GM12801 (cell line): ENCODE data around the gene BACH1.

ENCODE experiments used
- CTCF ChIP-seq: IDR thresholded peaks from one replicate; pipeline ENCODE4 v1.5.1; 2011; ENCODE audit warnings: control low read depth; ENCODE audit not compliant: insufficient read length; ENCODE audit errors: extremely low read depth

BACH1 gene

GRCh38 chr21:29342363-29342957 lies 43.7 kb downstream of the BACH1 start:
- TF ChIP-seq CTCF = no peak

- no peak for TF ChIP-seq CTCF
Observed at GRCh38 chr21:29343519-29343918, 44.8 kb downstream of the BACH1 start.

GRCh38 chr21:29346281-29346680 lies 47.6 kb downstream of the BACH1 start:
- no peak for TF ChIP-seq CTCF

- TF ChIP-seq CTCF = no peak
Observed at GRCh38 chr21:29346771-29347170, 48.0 kb downstream of the BACH1 start.

GRCh38 chr21:29347274-29347681 lies 48.6 kb downstream of the BACH1 start:
- no peak for TF ChIP-seq CTCF

- no peak for TF ChIP-seq CTCF
Observed at GRCh38 chr21:29349702-29350101, 51.0 kb downstream of the BACH1 start.

GRCh38 chr21:29350246-29350779 lies 51.6 kb downstream of the BACH1 start:
- TF ChIP-seq CTCF = no peak

GRCh38 chr21:29351691-29352090 lies 53.0 kb downstream of the BACH1 start:
- no peak for TF ChIP-seq CTCF
